EH (cell line): ENCODE measurements around the gene MAP2K7.
A peak's percentile ranks its signal among the peaks of the same experiment; 100 is the strongest.
"Not testable (repeated sequence)": the region's sequence is repeated elsewhere in the genome, so short reads cannot be mapped to it uniquely, and the experiment has no call there.

Source experiments
- DNase-seq: peaks from one replicate; pipeline ENCODE4 v3.0.0-alpha.2; 2015; ENCODE audit warnings: low read depth

Gene MAP2K7

DNA sequence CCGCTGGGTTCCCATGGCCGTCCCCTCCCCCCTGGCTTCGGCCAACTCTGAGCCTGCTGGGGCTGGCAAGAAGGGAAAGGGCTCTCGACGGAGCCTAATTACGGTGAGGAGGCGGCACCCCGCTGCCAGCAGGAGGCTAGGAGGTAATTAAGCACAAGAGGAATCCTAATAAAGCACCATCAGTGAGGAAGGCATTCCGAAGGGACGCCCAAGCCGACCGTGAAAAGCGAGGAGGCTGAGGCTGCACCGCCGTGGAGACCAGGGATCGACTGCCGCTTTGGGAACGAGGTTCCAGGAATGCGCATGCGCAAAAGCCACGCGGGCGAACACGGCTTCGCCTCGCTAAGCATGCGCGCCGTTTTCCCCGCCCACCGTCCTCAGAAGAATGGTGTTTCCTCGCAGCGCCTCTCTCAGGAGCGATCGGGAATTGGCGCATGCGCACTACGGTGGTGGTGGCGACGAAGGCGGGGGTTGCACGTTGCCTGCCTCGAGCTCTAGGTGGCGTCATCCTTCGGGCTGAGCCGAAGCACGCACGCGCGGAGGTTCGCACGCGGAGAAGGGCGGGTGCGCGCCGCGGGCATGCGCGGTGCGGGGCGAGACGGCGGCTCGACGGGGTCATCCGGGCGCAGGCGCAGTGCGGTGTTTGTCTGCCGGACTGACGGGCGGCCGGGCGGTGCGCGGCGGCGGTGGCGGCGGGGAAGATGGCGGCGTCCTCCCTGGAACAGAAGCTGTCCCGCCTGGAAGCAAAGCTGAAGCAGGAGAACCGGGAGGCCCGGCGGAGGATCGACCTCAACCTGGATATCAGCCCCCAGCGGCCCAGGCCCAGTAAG is at the start of gene MAP2K7:
MAP2K7 (plus strand) TSS at position 634 of the 830 bp plus-strand sequence; CDS start at position 702, 68 bp downstream.
- peak; percentile 99 for DNase-seq

DNA sequence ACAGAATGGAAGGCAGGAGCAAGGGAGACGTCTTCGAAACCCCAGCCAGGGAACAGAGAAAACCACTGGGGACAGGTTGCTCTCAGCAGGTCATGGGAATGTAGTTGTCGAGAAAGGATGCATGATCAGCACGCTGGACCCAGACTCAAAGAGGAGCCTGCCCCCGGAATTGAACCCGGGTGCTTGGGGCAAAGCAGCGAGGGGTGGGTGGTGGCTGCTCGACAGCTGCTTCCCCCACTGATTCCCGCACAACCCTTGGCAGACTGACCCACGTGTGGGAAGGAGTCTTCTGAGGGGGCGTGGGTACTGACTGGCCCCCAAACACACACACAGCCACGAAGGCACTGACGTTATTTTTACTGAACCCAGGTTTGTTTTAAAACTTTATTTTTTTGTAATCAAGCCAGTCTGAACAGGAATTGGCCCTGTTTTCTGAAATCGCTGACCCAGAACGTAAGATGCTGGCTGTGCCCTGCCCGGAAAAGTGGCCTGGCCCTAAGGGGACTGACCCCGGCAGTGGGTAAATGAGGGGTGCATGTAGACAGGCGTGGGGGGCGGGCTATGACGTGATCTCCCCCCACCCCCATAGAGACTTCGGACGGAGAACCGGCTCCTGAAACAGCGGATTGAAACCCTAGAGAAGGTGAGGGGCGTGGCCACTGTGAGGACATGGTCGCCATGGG is 48.1 kb upstream of the MAP2K7 start:
- DNase-seq, result no peak

DNA sequence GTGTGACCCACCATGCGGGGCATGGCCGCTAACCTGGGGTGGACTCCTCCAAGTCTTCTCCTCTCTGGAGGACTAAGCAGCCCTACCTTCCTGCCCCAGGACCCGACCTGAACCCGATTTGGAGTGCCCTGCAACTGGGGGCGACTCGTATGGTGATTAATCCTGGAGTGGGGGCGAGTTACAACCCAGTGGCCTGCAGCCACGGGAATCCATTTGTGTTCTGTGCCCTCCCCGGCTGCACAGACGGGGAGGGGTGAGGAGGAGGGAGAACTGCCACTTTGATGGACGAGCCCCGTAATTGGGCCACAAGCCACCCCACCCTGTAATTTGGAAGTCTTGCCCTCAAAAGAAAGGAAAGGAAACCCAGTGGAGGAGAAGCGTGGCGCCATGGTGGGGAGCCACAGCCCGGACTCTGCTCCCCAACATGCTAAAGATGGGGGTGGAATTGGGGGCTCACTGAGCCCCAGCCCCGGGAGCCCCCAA is 47.5 kb upstream of the MAP2K7 start:
- no peak for DNase-seq

DNA sequence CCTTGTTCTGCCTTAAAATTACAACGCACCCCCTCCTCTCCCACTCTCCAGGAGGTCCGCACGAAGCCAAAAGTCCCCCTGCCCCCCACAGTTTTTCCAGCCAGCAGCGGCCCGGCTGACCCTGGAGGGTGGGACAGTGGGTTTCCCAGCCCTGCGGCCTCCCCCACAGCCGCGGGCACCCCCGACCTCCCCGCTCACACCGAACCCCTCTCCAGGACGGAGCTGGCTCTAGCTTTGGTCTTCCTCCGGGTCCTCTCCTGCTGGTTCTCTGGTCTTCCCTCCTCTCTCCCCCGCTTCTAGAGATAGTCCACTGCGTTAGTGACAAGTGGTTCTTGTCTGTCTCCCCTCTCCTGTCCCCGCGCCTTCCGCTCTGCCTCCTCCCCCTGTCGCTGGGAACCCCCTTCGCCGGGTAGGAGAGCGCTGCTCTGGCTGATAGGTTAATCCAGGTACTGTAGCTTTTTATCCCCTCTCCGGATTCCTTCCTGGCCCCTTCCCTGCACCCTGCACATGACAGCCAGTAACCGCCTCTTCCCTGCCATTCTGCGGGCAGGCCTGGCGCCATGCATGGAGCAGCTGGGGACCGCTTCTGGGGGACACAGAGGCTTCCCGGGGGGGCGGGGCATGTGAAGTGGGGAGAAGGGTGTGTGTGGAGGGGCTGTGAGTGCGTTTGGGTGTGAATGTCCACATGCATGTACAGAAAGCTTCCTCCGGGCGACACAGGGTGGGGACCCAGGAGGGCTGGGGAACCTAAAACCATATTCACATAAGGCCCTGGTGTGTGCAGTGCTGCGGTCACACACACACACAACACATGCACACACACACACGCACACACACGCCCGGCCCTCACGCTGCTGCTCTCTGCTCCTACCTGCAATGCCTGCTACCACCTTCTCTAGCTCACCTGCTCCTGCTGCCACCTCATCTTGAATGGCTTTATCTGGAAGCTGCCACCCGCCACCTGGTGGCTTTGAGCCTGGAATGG is 46.7 kb upstream of the MAP2K7 start:
- DNase-seq, result no peak

DNA sequence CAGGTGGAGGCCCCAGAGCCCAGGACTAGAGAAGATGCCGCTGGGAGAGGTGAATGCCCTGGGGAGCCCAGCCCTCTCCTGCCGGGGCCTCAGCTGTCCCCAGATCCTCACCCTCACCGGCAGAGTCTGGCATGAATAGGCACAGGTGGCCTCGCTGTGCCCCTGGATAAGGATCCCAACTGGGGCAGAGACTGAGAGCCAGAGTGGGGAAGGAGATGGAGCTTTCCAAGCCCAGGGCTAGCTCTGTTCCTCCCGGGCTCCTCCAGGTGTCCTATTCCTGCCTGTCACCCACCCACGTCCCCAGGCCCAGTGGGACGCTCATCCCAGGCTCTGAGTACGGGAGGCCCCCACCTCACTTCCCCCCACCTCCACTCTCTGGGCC is 46.0 kb upstream of the MAP2K7 start:
- no peak for DNase-seq

- no peak for DNase-seq
Measured at GRCh38 chr19:7858109-7858770, 45.4 kb upstream of the MAP2K7 start.

GRCh38 chr19:7859087-7859486 is 44.6 kb upstream of the MAP2K7 start:
- DNase-seq, result not testable (repeated sequence)

DNA sequence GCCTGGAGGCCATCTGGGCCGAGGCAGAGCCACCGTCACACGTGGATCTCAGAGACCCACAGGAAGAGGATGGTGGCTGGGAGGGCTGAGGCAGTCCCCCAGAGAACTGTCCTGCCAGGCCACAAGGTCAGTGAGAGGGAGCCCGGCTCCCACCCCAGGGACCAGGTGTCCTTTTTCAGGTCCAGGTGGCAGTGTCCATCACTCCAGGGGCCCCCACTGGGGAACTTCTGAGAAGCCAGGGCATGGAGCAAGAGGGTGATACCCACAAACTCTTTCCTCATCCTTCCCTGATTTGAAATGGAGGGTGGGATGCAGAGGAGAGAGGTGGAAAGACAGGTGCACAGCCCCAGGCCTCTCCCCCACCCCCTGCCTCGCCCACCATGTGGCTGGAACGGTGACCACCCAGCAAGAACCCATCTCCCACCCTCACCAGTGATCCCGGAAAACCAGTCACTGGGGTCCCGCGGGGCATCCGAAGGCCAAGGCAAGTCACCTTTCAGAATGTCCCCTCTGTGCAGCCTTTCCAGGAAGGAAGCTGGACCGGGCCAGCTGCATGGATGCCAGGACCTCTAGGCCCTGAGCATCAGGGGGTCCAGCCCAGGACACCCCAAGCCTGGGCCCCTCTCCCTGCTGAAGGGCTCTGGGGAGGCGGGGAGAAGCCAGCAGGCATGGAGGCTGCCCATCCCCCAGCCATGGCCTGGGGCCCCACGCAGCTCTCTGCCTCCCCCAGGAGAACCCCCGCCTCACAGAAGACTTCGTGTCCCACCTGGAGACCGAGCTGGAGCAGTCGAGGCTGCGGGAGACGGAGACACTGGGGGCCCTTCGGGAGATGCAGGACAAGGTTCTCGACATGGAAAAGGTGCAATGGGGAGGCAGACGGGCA is 43.6 kb upstream of the MAP2K7 start:
- DNase-seq, result no peak

DNA sequence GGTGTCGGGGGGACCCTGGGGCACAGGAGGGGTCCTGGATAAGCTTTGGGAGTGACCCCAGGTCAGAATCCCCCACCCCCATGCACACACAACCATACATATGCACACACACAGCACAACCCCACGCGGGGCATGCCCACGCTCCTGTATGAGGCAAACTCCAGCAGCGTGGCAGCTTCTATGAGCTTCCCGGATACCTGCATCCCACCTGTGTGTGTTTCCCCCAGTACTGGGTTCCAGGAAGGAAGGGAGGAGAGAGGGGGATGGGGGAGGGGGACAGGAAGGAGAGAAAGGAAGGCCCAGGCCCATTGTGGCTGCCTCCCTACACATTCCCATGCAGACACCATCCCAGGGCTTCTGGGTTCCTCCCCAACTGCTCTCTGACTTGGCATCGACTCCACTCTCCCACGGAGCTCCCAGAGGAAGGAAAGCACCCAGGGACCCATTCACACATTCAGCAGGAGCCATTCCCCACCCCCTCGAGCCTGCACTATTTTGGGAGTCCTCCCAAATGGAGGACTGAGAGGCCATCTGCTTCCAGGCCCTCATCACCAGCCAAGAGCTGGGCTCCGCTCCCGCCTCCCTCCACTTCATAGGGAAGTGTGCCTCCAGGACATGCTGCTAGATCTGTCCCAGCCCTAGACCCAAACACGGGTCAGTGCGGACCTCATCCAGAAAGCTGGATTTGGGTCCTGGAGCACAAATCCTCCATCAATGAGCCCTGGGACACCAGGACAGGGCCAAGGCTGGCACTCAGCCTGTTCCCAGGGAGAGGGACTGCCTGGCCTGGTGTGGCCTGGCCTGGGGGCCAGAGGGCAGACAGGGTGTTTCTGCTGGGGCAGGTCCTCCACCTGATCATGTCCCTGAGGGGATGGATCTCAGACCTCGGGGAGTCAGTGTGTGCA is 42.7 kb upstream of the MAP2K7 start:
- DNase-seq, result no peak

GRCh38 chr19:7861619-7862412 is 41.9 kb upstream of the MAP2K7 start:
- no peak for DNase-seq

DNA sequence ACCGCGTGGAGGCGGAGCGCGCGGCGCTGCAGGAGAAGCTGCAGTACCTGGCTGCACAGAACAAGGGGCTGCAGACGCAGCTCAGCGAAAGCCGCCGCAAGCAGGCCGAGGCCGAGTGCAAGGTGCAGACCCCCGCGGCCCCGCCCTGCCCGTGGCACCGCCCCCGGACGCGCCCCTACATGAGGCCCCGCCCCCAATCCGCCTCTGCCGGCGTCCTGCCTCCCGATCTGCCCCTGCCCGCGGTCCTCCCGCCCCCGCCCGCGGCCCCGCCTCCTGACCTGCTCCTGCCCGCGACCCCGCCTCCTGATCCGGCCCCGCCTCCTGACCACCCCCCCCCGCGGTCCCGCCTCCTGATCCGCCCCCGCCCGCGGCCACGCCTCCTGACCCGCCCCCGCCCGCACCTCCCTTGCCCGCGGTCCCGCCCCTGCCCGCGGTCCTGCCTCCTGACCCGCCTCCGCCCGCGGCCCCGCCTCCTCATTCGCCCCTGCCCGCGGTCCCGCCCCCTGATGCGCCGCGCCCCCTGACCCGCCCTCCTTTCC is 41.2 kb upstream of the MAP2K7 start:
- DNase-seq, result peak; percentile 64

DNA sequence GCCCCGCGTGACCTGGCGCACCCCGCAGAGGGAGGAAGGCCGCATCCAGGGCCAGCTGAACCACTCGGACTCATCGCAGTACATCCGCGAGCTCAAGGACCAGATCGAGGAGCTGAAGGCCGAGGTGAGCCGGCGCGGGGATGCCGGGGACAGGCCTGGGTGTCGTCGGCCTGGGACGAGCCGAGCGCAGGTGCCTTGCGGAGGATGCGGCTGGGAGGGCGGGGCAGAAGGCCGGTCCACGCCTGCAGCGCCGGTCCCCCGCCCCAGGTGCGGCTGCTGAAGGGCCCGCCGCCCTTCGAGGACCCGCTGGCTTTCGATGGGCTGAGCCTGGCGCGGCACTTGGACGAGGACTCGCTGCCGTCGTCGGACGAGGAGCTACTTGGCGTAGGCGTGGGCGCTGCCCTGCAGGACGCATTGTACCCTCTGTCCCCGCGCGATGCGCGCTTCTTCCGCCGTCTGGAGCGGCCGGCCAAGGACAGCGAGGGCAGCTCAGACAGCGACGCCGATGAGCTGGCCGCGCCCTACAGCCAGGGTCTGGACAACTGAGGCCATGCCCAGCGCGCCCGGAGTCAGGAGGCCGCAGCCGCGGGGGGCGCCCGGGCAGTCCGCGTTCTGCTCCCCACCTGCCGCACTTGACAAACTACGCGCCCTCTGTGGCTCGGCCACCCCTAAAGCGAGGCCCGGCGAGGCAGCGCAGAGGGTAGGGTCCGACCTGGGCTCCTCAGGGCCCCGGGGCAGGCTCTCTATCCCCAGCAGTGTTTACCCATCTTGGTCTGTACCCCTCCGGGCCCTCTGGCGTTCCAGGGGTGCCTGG is 40.3 kb upstream of the MAP2K7 start:
- DNase-seq, result no peak

- no peak for DNase-seq
Measured at GRCh38 chr19:7863971-7864689, 39.5 kb upstream of the MAP2K7 start.

GRCh38 chr19:7864690-7865074 is 39.0 kb upstream of the MAP2K7 start:
- no peak for DNase-seq

DNA sequence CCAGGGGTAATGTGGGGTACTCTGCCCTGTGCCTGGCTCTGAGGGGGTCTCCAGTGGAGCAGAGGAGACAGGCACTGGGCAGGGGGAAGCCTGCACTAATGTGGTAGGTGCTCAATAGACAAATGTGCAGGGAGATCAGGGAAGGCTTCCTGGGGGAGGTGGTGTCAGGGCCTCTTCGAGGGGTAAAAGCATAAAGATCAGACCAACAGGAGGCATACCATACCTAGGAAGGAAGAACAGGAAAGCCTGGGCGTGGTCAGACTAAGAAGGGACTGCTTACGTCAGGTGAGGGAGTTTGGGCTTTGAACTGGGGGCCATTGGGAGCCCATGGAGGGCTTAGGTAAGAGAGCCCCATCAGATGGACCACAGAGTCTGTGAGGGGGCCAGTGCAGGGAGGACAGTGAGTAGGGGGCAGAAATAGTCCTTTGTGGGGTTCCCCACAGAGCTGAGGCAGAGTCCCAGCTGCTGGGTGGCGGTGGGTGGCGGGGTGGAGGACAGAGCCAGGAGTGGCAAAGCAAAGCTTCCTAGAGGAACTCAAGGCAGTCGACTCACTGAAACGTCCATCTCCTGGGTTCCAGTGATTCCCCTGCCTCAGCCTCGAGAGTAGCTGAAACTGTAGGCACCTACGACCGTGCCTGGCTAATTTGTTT is 38.3 kb upstream of the MAP2K7 start:
- no peak for DNase-seq

GRCh38 chr19:7866399-7867091 is 37.1 kb upstream of the MAP2K7 start:
- DNase-seq, result no peak
